Activated gamma-delta T cell (primary cell): ENCODE results near the gene STEAP3.
"Not testable (repeated sequence)": the region's sequence is repeated elsewhere in the genome, so short reads cannot be mapped to it uniquely, and the experiment has no call there.

Experiments used
- DNase-seq: peaks from one replicate; lab custom pipeline; 2025; lab: John Stamatoyannopoulos, UW

STEAP3 gene

GRCh38 chr2:119261493-119262225 is 38.0 kb downstream of the STEAP3 start:
- DNase-seq: no peak

DNA sequence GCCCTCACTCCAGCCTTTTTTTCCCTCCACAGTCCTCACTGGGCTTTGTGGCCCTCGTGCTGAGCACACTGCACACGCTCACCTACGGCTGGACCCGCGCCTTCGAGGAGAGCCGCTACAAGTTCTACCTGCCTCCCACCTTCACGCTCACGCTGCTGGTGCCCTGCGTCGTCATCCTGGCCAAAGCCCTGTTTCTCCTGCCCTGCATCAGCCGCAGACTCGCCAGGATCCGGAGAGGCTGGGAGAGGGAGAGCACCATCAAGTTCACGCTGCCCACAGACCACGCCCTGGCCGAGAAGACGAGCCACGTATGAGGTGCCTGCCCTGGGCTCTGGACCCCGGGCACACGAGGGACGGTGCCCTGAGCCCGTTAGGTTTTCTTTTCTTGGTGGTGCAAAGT is 39.4 kb downstream of the STEAP3 start:
- DNase-seq: no peak

DNA sequence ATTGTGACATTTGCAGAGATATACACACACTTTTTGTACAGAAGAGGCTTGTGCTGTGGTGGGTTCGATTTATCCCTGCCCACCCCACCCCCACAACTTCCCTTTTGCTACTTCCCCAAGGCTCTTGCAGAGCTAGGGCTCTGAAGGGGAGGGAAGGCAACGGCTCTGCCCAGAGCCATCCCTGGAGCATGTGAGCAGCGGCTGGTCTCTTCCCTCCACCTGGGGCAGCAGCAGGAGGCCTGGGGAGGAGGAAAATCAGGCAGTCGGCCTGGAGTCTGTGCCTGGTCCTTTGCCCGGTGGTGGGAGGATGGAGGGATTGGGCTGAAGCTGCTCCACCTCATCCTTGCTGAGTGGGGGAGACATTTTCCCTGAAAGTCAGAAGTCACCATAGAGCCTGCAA is 40.0 kb downstream of the STEAP3 start:
- DNase-seq: no peak

DNA sequence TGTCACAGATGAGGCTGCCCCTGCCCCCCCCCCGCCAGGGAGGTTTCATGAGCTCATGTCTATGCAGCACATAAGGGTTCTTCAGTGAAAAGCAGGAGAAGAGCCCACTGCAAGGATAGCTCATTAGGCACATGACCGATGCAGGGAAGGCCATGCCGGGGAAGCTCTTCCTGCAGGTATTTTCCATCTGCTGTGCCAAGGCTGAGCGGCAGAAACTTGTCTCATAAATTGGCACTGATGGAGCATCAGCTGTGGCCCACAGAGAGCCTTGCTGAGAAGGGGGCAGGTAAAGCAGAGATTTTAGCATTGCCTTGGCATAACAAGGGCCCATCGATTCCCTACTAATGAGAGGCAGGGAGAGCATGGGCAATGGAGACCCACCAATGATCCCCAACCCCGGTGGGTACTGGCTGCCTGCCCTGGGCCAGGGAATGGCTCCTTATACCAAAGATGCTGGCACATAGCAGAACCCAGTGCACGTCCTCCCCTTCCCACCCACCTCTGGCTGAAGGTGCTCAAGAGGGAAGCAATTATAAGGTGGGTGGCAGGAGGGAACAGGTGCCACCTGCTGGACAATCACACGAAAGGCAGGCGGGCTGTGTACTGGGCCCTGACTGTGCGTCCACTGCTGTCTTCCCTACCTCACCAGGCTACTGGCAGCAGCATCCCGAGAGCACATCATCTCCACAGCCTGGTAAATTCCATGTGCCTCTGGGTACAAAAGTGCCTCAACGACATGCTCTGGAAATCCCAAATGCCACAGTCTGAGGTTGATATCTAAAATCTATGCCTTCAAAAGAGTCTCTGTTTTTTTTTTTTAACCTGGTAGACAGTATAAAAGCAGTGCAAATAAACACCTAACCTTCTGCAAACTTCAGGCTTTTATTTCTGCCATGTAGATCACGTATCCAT is 41.4 kb downstream of the STEAP3 start:
- DNase-seq: no peak

DNA sequence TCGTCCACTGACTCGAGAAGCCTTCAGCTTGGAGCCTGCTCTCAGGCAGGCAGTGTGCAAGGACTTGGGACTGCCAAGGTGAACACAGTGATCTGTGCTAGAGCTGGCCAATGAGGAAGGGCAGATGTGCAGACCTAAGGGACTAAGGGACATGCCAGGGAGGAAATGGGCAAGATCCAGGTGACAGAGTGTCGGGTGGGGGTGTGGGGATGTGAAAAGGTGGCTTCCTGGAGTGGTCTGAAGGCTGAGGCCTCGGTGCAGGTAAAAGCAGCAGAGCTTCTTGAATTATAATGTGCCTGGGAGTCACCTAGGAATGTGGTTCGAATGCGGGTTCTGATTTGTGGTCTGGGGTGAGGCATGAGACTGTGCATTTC is 42.0 kb downstream of the STEAP3 start:
- no peak for DNase-seq

- no peak for DNase-seq
Measured at GRCh38 chr2:119266091-119266589, 42.5 kb downstream of the STEAP3 start.

- DNase-seq: no peak
Measured at GRCh38 chr2:119267604-119268003, 44.0 kb downstream of the STEAP3 start.

GRCh38 chr2:119276864-119277263 is 53.2 kb downstream of the STEAP3 start:
- DNase-seq: no peak

DNA sequence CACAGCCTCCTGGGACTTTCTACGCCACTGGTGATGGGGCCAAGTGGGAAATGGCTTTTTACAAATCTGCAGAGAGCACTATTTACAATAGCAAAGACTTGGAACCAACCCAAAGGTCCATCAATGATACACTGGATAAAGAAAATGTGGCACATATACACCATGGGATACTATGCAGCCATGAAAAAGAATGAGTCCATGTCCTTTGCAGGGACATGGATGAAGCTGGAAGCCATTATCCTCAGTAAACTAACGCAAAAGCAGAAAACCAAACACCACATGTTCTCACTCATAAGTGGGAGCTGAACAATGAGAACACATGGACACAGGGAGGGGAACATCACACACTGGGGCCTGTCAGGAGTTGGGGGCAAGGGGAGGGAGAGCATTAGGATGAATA is 54.8 kb downstream of the STEAP3 start:
- DNase-seq: not testable (repeated sequence)

DNA sequence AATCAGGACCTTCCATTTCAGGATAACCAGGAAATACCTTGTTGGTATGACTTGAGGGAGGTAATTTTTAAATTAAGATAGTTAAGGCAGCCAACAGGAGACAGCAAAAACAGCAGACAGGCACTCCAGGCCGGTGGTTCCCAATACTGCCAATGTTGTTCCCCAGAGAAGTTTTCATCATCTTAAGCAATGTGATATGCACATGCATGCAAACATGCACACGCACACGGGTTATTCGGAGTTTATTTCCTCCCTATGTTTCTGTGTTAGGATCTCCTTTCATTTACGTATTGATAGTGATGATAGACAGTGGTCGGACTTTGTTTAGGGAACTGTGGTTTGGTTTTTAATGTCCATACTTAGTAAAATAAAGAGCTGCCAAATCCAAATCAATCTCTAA is 55.3 kb downstream of the STEAP3 start:
- DNase-seq: no peak

- DNase-seq: no peak
Measured at GRCh38 chr2:119279666-119280065, 56.0 kb downstream of the STEAP3 start.

GRCh38 chr2:119280680-119281079 is 57.0 kb downstream of the STEAP3 start:
- no peak for DNase-seq

DNA sequence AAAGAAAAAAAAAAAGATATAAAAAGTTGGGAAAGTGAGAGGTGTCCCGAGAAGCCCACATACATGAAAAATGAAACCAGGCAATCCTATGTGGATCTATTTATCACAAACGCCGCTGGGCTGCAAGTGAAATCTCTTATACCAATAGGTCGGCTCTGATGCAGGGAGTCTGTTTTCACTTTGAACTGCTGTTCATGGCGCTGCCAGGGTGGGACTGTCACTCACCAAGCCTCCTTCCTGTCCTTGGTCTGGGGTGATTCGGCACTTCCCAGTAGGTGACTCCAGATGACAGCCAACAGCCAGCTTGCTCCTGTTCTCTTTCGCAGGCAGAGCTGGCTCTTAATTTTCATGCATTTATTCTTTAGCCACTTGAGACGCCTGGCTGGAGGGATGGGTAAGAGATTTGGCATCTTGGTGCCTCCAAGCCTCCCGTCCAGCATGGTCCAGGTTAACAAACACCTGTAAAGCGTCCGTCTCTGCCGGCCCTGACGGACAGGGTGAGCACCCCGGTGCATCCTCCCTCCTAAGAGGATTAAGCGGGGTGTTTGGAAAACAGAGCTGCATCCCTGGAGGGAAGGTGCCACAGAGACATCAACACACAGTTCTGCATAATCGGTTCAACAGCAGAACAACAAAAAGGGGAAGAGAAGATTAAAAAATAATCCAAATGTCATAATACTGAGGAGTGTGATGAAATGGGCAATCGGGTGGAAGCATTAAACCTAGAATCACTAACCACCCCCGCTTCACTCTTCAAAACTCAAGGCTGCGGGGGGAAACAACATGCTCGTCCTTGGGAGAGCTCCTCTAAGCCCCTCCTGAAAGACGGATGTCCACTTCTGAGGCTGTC is 58.7 kb downstream of the STEAP3 start:
- no peak for DNase-seq

DNA sequence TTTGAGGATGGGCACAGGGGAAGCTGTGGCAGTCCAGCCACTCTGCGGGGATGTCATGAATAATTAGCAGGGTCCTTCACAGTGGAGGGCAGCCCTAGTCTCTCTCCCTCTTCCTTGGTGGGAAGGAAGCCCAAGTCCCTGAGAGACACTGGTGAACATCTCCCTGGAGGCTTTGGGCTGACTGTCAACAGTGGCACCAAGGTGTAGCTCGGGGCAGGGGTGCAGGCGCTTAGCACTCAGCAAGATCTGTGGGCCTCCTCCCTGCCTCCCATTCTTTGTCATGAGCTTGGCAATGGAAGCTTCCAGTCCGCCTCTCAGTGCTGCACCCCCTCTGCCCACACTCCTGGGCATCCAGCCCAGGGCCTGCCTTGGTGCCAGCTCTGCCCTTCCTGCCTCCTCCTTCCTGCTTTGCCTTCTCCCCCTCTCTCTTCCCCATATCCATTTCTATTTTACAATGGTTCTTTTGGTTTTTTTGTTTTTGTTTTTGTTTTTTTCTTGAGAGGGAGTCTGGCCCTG is 59.4 kb downstream of the STEAP3 start:
- DNase-seq: no peak

GRCh38 chr2:119283873-119284331 is 60.3 kb downstream of the STEAP3 start:
- DNase-seq: no peak

- DNase-seq: no peak
Measured at GRCh38 chr2:119286661-119287060, 63.0 kb downstream of the STEAP3 start.

- DNase-seq: no peak
Measured at GRCh38 chr2:119288576-119288975, 64.9 kb downstream of the STEAP3 start.

DNA sequence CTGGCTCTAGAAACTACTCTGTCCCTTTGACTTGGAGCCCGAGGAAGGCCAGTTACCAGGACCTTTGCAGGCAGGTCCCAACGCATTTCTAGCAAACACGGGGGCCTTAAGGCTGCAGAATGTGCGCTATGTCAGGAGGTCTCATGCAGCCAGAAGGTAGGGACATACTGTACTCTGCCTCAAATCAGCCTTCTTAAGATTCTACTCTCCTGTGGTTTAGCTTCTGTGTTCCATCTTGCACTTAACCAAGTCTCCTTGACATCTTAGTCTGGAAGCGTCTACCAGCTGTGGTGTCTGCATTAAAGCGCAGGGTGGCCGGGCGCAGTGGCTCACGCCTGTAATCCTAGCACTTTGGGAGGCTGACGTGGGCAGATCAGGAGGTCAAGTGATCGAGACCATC is 65.5 kb downstream of the STEAP3 start:
- DNase-seq: no peak

GRCh38 chr2:119289642-119290041 is 66.0 kb downstream of the STEAP3 start:
- no peak for DNase-seq

DNA sequence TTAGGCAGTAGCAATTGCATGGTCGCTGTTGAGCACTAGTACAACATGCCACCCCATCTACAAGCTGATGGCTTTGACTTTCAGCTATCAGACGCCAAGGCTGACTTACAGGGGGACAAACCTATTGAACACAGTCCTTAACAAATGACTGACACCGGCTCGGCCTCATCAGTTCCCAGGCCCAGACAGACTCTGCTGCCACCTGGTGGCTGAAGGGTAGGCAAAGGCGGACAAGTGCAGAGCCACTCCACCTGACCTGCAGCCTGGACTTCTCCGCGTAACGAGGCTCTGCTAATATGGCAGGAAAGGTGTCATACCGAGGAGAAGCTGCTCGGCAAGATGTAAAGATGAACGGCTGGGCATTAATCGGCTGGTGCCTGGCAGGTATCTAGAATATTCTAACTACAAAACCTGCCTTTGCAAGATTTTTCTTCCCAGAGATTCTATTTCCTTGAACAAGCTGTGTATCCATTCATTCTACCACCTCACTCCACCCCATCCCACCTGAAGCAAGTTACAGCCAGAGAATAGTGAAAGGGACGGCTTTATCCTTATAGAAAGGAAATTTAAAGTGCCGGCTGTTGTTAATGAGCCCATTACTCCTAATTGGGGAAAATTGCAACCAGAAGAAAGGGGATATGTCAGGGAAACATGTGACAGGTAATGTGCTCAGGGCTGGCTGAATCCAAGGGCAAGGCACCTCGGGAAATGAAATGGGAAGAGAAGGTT is 67.4 kb downstream of the STEAP3 start:
- no peak for DNase-seq

GRCh38 chr2:119291588-119292167 is 68.0 kb downstream of the STEAP3 start:
- no peak for DNase-seq
